GM23248 (cell line): ENCODE data around the gene TRIM49. TPM values are rescaled to one million over a fixed set of nuclear protein-coding genes. Genes with fewer than 3 reads are reported as not detected.
"Not testable (repeated sequence)": the region's sequence is repeated elsewhere in the genome, so short reads cannot be mapped to it uniquely, and the experiment has no call there.

Source experiments
- DNase-seq: peaks from one replicate; pipeline ENCODE4 v3.0.0-alpha.2; 2015
- H2AFZ ChIP-seq: fragments of 200-600 bp; sonication (generic); 2 replicates; pipeline ENCODE4 v1.6.1; 2016; ENCODE audit warnings: antibody characterized with exemption
- H3F3A ChIP-seq: fragments of 200-600 bp; sonication (generic); 2 replicates; pipeline ENCODE4 v1.6.1; 2016; ENCODE audit warnings: mild to moderate bottlenecking, antibody characterized with exemption, mixed run types; ENCODE audit not compliant: insufficient read depth
- H3K27ac ChIP-seq: fragments of 200-600 bp; sonication (generic); 2 replicates; pipeline ENCODE4 v1.5.1; 2016; ENCODE audit warnings: mild to moderate bottlenecking
- H3K27me3 ChIP-seq: fragments of 200-600 bp; sonication (generic); replicated peaks from 2 replicates; pipeline ENCODE4 v1.6.1; 2016; ENCODE audit warnings: mild to moderate bottlenecking; ENCODE audit not compliant: insufficient read depth
- H3K36me3 ChIP-seq: fragments of 200-600 bp; sonication (generic); 2 replicates; pipeline ENCODE4 v1.6.1; 2016; ENCODE audit warnings: low read depth, mild to moderate bottlenecking
- H3K4me1 ChIP-seq: fragments of 200-600 bp; sonication (generic); 2 replicates; pipeline ENCODE4 v1.6.1; 2016; ENCODE audit warnings: mild to moderate bottlenecking; ENCODE audit not compliant: insufficient read depth
- H3K4me2 ChIP-seq: fragments of 200-600 bp; sonication (generic); one replicate; pipeline ENCODE4 v1.6.1; 2016; ENCODE audit warnings: mild to moderate bottlenecking; ENCODE audit not compliant: unreplicated experiment
- H3K4me3 ChIP-seq: fragments of 200-600 bp; sonication (generic); 2 replicates; pipeline ENCODE4 v1.5.1; 2016; ENCODE audit warnings: mild to moderate bottlenecking
- H3K79me2 ChIP-seq: fragments of 200-600 bp; sonication (generic); 2 replicates; pipeline ENCODE4 v1.6.1; 2016; ENCODE audit warnings: mild to moderate bottlenecking; ENCODE audit not compliant: insufficient read depth
- H3K9ac ChIP-seq: fragments of 200-600 bp; sonication (generic); 2 replicates; pipeline ENCODE4 v1.6.1; 2016; ENCODE audit warnings: mild to moderate bottlenecking
- H3K9me2 ChIP-seq: fragments of 200-600 bp; sonication (generic); 2 replicates; pipeline ENCODE4 v1.6.1; 2016; ENCODE audit warnings: mixed run types, mild to moderate bottlenecking, moderate library complexity; ENCODE audit not compliant: insufficient read depth
- H3K9me3 ChIP-seq: fragments of 200-600 bp; sonication (generic); one replicate; pipeline ENCODE4 v1.6.1; 2017; ENCODE audit warnings: low read depth
- H4K20me1 ChIP-seq: fragments of 200-600 bp; sonication (generic); 2 replicates; pipeline ENCODE4 v1.6.0; 2016; ENCODE audit not compliant: insufficient read depth
- WGBS, 2 experiments: methylation state at CpG; one replicate each; pipeline ENCODE4 v1.1.6; 2015 to 2017; ENCODE audit warnings: low lambda C conversion rate in 2 of 2, low coverage in 1 of 2; ENCODE audit errors: missing lambda C conversion rate in 2 of 2; 5-methylcytosine and 5-hydroxymethylcytosine counted together
- in situ Hi-C: fragments of 300-500 bp; cut with MboI; formaldehyde crosslinking; loops from 2 replicates; pipeline ENCODE4 v1.15.0; 2020
- polyA plus RNA-seq: library from polyadenylated mRNA; unstranded; fragments of >200 nt; fragmentation: Nextera tagmentation; extraction: Ambion mirVana; gene quantifications from 2 replicates; pipeline ENCODE4 v1.2.1, GENCODE V29; 2016
- total RNA-seq: library from RNA; depleted of rRNA; stranded (reverse); fragments of >200 nt; shearing (Covaris generic); gene quantifications from 2 replicates; pipeline ENCODE4 v1.2.3, GENCODE V29; 2014; rRNA removed

Gene TRIM49, protein sequence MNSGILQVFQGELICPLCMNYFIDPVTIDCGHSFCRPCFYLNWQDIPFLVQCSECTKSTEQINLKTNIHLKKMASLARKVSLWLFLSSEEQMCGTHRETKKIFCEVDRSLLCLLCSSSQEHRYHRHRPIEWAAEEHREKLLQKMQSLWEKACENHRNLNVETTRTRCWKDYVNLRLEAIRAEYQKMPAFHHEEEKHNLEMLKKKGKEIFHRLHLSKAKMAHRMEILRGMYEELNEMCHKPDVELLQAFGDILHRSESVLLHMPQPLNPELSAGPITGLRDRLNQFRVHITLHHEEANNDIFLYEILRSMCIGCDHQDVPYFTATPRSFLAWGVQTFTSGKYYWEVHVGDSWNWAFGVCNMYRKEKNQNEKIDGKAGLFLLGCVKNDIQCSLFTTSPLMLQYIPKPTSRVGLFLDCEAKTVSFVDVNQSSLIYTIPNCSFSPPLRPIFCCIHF
- total RNA-seq (not detected in 2 replicates), polyA plus RNA-seq (not detected in 2 replicates)

GRCh38 chr11:89808475-89808874 is at the start of gene TRIM49:
Gene TRIM49, minus strand, starts transcription at chr11:89808575. Its CDS starts 4,106 bp downstream, at chr11:89804469.
- H3F3A ChIP-seq, H4K20me1 ChIP-seq, H2AFZ ChIP-seq, H3K27me3 ChIP-seq, H3K27ac ChIP-seq, DNase-seq, H3K9me3 ChIP-seq, H3K9me2 ChIP-seq, H3K4me1 ChIP-seq, H3K36me3 ChIP-seq, in situ Hi-C loops, H3K4me2 ChIP-seq, H3K9ac ChIP-seq, H3K4me3 ChIP-seq, H3K79me2 ChIP-seq: not testable (repeated sequence)
- 0 to 17% methylated on average over 2 of the region's 2 CpGs for WGBS, 2 experiments

- H3K79me2 ChIP-seq, H3F3A ChIP-seq, DNase-seq, H3K4me2 ChIP-seq, H3K4me1 ChIP-seq, H4K20me1 ChIP-seq, H3K36me3 ChIP-seq, H3K9me3 ChIP-seq, in situ Hi-C loops, H3K9me2 ChIP-seq, H3K27me3 ChIP-seq, H2AFZ ChIP-seq, H3K27ac ChIP-seq, H3K9ac ChIP-seq, H3K4me3 ChIP-seq: not testable (repeated sequence)
- 0% methylated on average over 1 of the region's 2 CpGs for WGBS, 2 experiments
Observed at GRCh38 chr11:89826694-89827093, 18.3 kb upstream of the TRIM49 start.

GRCh38 chr11:89820008-89820407 is 11.6 kb upstream of the TRIM49 start:
- H3K4me2 ChIP-seq, H3K27ac ChIP-seq, H3K27me3 ChIP-seq, H3K79me2 ChIP-seq, H3F3A ChIP-seq, DNase-seq, H2AFZ ChIP-seq, H3K4me1 ChIP-seq, H3K9me3 ChIP-seq, H3K9me2 ChIP-seq, H4K20me1 ChIP-seq, H3K9ac ChIP-seq, H3K36me3 ChIP-seq, H3K4me3 ChIP-seq, in situ Hi-C loops: not testable (repeated sequence)
- 0% methylated on average over 1 of the region's 3 CpGs for WGBS, 2 experiments

- H3K9me3 ChIP-seq, H3K9me2 ChIP-seq, H3K36me3 ChIP-seq, H2AFZ ChIP-seq, H3K27ac ChIP-seq, H3K4me2 ChIP-seq, H3K27me3 ChIP-seq, H3K4me3 ChIP-seq, DNase-seq, H3K4me1 ChIP-seq, H4K20me1 ChIP-seq, in situ Hi-C loops, H3K79me2 ChIP-seq, H3K9ac ChIP-seq, H3F3A ChIP-seq: not testable (repeated sequence)
- WGBS, 2 experiments, result 17 to 22% methylated on average over 5 of the region's 5 CpGs
Observed at GRCh38 chr11:89813535-89813934, 5.2 kb upstream of the TRIM49 start.

GRCh38 chr11:89787506-89788063 is 20.8 kb downstream of the TRIM49 start:
- DNase-seq, H3K36me3 ChIP-seq, H3K9me2 ChIP-seq, H3K9me3 ChIP-seq, in situ Hi-C loops, H3K4me3 ChIP-seq, H3K4me2 ChIP-seq, H3K4me1 ChIP-seq, H3K27me3 ChIP-seq, H4K20me1 ChIP-seq, H2AFZ ChIP-seq, H3K79me2 ChIP-seq, H3F3A ChIP-seq, H3K9ac ChIP-seq, H3K27ac ChIP-seq: not testable (repeated sequence)
- WGBS, 2 experiments, result 21 to 52% methylated on average over 8 to 28 of the region's 39 CpGs

DNA sequence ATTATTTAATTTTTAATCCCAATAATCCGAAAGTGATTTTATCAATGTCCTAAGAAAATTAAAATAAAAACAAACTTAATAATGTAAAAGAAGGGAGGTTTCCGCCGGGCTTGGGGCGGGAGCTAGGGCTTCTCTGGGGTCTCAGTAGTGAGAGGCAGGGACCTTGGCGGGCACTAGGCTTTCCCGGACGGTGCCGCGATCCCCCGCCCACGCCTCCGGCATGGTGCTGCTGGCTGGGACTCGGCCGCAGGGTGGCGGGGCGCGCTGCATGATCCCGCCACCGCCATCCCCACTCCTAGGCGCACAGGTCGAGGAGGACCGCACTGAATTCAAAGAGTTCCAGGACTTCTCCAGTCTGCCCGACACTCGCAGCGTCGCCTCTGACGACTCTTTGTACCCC is 22.6 kb downstream of the TRIM49 start:
- H3K4me3 ChIP-seq, H3K9ac ChIP-seq, H3K4me1 ChIP-seq, H3K4me2 ChIP-seq, in situ Hi-C loops, H3K36me3 ChIP-seq, H3K79me2 ChIP-seq, H4K20me1 ChIP-seq, H3F3A ChIP-seq, H3K9me3 ChIP-seq, H2AFZ ChIP-seq, H3K9me2 ChIP-seq, DNase-seq, H3K27me3 ChIP-seq, H3K27ac ChIP-seq: not testable (repeated sequence)
- 5 to 9% methylated on average over 9 to 10 of the region's 27 CpGs for WGBS, 2 experiments

GRCh38 chr11:89750822-89751221 is 57.6 kb downstream of the TRIM49 start:
- H3K27me3 ChIP-seq, H3K79me2 ChIP-seq, H2AFZ ChIP-seq, H3K9ac ChIP-seq, DNase-seq, H3K4me3 ChIP-seq, H3K36me3 ChIP-seq, H3K27ac ChIP-seq, H3K4me2 ChIP-seq, H3F3A ChIP-seq, H4K20me1 ChIP-seq, in situ Hi-C loops, H3K9me2 ChIP-seq, H3K4me1 ChIP-seq, H3K9me3 ChIP-seq: not testable (repeated sequence)
